GM19043 (cell line): Measurements from ENCODE around the gene ZNF44.
"Not testable (repeated sequence)": the region's sequence is repeated elsewhere in the genome, so short reads cannot be mapped to it uniquely, and the experiment has no call there.

Source experiments
- ATAC-seq: cut with Tn5 transposase; IDR thresholded peaks from one replicate; pipeline ENCODE4 v1.9.1; 2021; ENCODE audit warnings: low read depth; ENCODE audit not compliant: unreplicated experiment

ZNF44 gene

GRCh38 chr19:12294249-12295158 lies at the start of gene ZNF44:
Gene ZNF44, minus strand, starts transcription at chr19:12294883. Its CDS starts 189 bp downstream, at chr19:12294694.
- ATAC-seq: peak; percentile 83

DNA sequence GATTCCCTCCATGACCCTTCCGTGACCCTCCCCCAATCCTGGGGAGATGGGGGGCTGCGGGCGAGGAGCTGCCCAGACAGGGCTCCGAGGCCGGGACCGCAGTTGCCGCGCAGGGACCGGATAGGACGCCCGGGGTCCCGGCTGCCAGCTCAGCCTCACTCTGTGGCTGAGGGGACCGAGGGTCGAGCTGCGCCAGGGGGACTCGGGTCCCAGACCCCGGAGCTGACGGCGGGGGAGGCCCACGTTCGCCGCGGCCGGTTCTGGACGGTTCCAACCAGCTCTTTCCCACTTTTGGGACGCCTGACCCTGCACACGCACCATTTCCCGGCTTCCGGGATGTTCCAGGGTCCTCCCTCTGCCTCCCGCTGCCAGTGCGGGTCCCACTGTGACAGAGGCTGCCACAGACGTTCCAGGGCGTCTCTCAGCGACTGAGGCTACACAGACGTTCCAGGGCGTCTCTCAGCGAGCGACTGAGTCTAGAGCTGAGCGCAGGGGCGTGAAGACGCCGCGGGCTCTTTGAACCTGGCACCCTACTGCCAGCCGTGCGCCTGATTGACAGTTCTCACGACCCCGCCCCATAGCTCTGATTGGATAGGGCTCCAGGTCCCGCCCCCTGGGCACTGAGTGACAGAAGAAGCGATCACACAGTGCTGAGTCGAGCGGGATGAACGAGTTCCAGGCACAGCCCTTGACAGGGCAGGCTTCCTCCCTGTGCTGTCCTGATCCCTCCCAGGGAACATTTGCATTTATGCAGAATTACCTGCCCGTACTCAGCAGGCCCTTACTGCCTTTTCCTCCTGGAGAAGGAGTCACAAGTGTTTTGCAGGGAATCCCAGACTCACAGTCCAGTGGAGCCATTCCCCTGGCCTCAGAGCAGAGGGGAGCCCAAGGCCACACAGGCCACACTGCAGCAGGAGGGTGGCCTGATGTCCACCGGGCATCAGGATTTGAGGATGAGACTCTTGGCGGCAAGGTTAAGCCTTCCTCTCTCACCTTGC lies 38.8 kb upstream of the ZNF44 start, which contains the start of gene ZNF563:
TSS of gene ZNF563 (minus strand) at position 472 of the 998 bp plus-strand sequence. CDS start at position 321, 151 bp downstream.
- ATAC-seq: peak; percentile 95

- ATAC-seq: no peak
Observed at GRCh38 chr19:12331211-12331941, 36.7 kb upstream of the ZNF44 start.

GRCh38 chr19:12330340-12330739 lies 35.7 kb upstream of the ZNF44 start:
- ATAC-seq: no peak

- no peak for ATAC-seq
Observed at GRCh38 chr19:12325690-12326089, 31.0 kb upstream of the ZNF44 start.

DNA sequence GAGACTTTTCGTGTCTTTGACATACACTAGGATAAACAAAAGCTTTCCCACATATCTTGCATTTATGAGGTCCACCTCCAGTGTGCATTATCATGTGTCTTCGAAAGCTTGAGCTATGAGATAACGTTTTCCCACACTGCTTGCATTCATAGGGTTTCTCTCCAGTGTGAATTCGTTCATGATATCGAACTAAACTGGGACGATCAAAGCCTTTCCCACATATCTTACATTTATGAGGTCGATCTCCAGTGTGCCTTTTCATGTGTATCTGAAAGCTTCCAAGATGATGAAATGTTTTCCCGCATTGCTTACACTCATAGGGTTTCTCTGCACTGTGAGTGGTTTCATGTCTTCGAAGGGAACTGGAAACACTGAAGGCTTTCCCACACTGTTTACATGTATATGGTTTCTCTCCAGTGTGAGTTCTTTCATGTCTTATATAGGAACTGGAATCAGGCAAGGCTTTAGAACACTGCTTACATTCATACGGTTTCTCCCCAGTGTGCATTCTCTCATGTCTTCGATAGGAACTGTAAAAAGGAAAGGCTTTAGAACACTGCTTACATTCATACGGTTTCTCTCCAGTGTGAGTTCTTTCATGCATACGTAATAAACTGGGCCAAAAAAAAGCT lies 24.2 kb upstream of the ZNF44 start:
- no peak for ATAC-seq

- no peak for ATAC-seq
Observed at GRCh38 chr19:12314553-12314952, 19.9 kb upstream of the ZNF44 start.

- not testable (repeated sequence) for ATAC-seq
Observed at GRCh38 chr19:12308891-12309290, 14.2 kb upstream of the ZNF44 start.

- ATAC-seq: no peak
Observed at GRCh38 chr19:12295191-12295590, 508 bp upstream of the ZNF44 start.

- peak; percentile 60 for ATAC-seq
Observed at GRCh38 chr19:12293777-12294248, 870 bp downstream of the ZNF44 start.

GRCh38 chr19:12289790-12290065 lies 5.0 kb downstream of the ZNF44 start:
- ATAC-seq: no peak

DNA sequence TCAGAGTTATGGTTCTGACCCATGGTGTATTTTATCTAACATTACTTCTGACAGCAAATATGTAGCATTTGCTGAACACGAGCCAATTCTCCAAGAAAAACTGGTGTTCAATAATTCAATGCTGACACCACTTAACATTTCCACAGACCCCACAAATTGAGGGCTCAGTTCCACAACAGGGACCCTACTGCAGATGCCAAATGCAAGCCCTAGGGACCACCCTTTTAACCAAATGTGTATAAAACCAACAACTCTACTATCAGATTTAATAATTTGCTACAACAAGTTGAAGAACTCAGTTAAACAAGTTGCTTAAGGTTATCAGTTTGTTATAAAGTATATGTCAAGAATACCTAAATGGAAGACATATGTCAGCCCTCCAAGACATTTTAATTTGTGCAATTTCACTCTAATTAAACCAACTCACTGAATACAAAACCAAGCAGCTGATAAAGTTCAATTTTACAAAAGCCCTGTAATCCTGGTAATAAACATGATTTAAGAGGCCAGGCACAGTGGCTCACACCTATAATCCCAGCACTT lies 6.7 kb downstream of the ZNF44 start:
- no peak for ATAC-seq

DNA sequence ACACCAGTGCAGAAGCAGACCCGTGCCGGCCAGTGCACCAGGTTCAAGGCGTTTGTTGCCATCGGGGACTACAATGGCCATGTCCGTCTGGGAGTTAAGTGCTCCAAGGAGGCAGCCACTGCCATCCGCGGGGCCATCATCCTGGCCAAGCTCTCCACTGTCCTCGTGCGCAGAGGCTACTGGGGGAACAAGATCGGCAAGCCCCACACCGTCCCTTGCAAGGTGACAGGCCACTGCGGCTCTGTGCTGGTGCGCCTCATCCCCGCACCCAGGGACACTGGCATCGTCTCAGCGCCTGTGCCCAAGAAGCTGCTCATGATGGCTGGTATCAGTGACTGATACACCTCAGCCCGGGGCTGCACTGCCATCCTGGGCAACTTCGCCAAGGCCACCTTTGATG lies 10.1 kb downstream of the ZNF44 start:
- ATAC-seq: no peak

GRCh38 chr19:12284226-12284625 lies 10.5 kb downstream of the ZNF44 start:
- ATAC-seq: no peak

- ATAC-seq: no peak
Observed at GRCh38 chr19:12278713-12279112, 16.0 kb downstream of the ZNF44 start.

GRCh38 chr19:12272980-12273901 lies 21.4 kb downstream of the ZNF44 start:
- no peak for ATAC-seq

DNA sequence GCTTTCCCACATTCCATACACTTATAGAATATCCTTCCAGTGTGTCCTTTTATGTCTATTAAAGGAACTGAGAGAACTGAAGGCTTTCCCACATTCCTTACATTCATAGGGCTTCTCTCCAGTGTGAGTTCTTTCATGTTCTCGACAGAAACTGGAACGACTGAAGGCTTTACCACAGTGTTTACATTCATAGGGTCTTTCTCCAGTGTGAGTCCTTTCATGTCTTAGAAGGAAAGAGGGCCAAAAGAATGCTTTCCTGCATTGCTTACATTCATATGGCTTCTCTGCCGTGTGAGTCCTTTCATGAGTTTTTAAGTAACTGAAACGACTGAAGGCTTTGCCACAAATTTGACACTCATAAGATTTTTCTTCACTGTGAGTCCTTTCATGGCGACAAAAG lies 22.3 kb downstream of the ZNF44 start:
- ATAC-seq: no peak

DNA sequence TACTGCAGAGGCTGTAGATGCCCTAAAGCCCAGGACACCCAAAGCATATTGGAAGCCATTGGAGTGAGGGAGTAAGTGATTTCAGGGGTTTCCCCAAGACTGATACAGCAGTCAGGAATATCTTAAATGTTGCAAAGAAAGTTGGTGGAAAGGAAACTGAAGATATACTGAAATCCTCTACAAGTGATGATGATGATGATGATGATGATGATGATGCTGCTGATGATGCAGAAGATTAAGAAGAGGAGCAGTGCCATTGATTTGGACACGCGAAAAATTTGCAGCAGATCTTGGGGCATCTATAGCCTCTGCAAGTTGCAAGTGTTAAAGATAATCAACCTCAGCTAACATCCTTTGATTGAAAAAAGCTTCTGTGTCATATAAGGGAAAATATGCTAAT lies 23.8 kb downstream of the ZNF44 start:
- ATAC-seq: no peak
